Natural killer cell (primary cell): ENCODE data around the gene P3H2. TPM values are rescaled to one million over a fixed set of nuclear protein-coding genes. Genes with fewer than 3 reads are reported as not detected.

Experiments
- ATAC-seq, 3 donors: fragments of 150-1000 bp in 2 of 3; fragments of 200-7000 bp in 1 of 3; cut with Tn5 transposase; 1 replicate in 1 of 3; 2 replicates in 2 of 3; pipeline ENCODE4 v1.10.0; 2021; ENCODE audit warnings: mild to moderate bottlenecking in 2 of 3, moderate library complexity in 2 of 3
- DNase-seq, 2 donors: peaks; one replicate each; pipeline versions ENCODE4 v3.0.0 to v3.0.0-alpha.2; 2013 to 2021; ENCODE audit warnings: mixed read lengths in 1 of 2
- H3K27ac ChIP-seq: one replicate; pipeline ENCODE4 v1.5.1; 2013; ENCODE audit warnings: mild to moderate bottlenecking, low read length
- H3K27me3 ChIP-seq: one replicate; pipeline ENCODE4 v1.6.1; 2013; ENCODE audit warnings: low read length; ENCODE audit not compliant: control insufficient read depth, insufficient read depth
- H3K36me3 ChIP-seq: one replicate; pipeline ENCODE4 v1.6.1; 2013; ENCODE audit warnings: low read length; ENCODE audit not compliant: control insufficient read depth, insufficient read depth
- H3K4me1 ChIP-seq: one replicate; pipeline ENCODE4 v1.6.1; 2013; ENCODE audit warnings: low read length; ENCODE audit not compliant: control insufficient read depth, insufficient read depth
- H3K4me3 ChIP-seq: one replicate; pipeline ENCODE4 v1.5.1; 2013; ENCODE audit warnings: low read length
- H3K9me3 ChIP-seq: one replicate; pipeline ENCODE4 v1.6.1; 2013; ENCODE audit warnings: low read length; ENCODE audit not compliant: control insufficient read depth, insufficient read depth
- H3K27ac Mint-ChIP-seq, 2 donors: one replicate each; pipeline ENCODE4 v1.8.0; 2022; ENCODE audit warnings: mild to moderate bottlenecking in 2 of 2, mixed read lengths in 2 of 2, moderate library complexity in 1 of 2
- H3K27me3 Mint-ChIP-seq, 2 donors: one replicate each; pipeline ENCODE4 v1.8.0; 2022; ENCODE audit warnings: low read depth in 2 of 2, mixed read lengths in 2 of 2
- H3K36me3 Mint-ChIP-seq: one replicate; pipeline ENCODE4 v1.8.0; 2022; ENCODE audit warnings: mixed read lengths
- H3K4me1 Mint-ChIP-seq, 2 donors: one replicate each; pipeline ENCODE4 v1.8.0; 2022; ENCODE audit warnings: mixed read lengths in 2 of 2
- H3K4me3 Mint-ChIP-seq: one replicate; pipeline ENCODE4 v1.8.0; 2022; ENCODE audit warnings: mild to moderate bottlenecking, moderate library complexity, mixed read lengths
- H3K9me3 Mint-ChIP-seq, 2 donors: one replicate each; pipeline ENCODE4 v1.8.0; 2022; ENCODE audit warnings: mixed read lengths in 2 of 2
- WGBS: methylation state at CpG from one replicate; pipeline ENCODE4 v1.1.7; 2013; ENCODE audit warnings: missing lambda C conversion rate; ENCODE audit not compliant: insufficient coverage; 5-methylcytosine and 5-hydroxymethylcytosine counted together
- intact Hi-C: fragments of 100-400 bp; cut with micrococcal nuclease; formaldehyde crosslinking; loops from one replicate; pipeline ENCODE4 v1.14.2; 2022
- total RNA-seq, 4 donors: library from RNA; stranded (reverse); fragments of 120-200 nt in 1 of 4; gene quantifications; one replicate each; pipeline versions ENCODE4 v1.2.3 to v1.2.4, GENCODE V29; 2013 to 2022
- TF ChIP-seq, protein P1 (sequence below): fragments of 200-600 bp; IDR thresholded peaks from one replicate; pipeline ENCODE4 v1.8.0; 2022; ENCODE audit warnings: antibody characterized with exemption

The P3H2 gene
- total RNA-seq, 3 donors from 2014 or later (not counting 1 experiment from before 2014, with no cell fraction given) = 0.43 to 1.0 (median 0.64) TPM

DNA sequence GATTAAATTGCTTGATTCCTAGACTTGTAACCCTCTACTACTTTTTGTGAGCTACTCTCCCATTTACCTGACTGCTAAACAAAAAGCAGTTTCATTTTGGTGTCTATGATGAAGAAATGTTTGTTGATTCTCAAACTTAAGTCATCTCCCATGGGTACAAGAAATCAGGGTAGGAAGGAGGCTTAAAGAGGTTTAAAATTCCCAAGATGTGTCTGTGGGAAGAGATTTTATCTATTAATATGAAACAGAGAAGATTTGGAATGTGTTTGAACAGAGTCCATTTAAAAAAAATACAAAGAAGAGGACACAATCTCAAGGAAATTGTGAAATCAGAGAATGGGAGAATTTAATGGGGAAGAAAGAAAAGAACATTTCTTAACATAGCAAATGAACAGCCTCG, 14.8 kb downstream of the P3H2 start:
- WGBS = 71% methylated on average over 1 of the region's 1 CpG
- no peaks in the 10 kb centered on the region for H3K4me1 Mint-ChIP-seq

DNA sequence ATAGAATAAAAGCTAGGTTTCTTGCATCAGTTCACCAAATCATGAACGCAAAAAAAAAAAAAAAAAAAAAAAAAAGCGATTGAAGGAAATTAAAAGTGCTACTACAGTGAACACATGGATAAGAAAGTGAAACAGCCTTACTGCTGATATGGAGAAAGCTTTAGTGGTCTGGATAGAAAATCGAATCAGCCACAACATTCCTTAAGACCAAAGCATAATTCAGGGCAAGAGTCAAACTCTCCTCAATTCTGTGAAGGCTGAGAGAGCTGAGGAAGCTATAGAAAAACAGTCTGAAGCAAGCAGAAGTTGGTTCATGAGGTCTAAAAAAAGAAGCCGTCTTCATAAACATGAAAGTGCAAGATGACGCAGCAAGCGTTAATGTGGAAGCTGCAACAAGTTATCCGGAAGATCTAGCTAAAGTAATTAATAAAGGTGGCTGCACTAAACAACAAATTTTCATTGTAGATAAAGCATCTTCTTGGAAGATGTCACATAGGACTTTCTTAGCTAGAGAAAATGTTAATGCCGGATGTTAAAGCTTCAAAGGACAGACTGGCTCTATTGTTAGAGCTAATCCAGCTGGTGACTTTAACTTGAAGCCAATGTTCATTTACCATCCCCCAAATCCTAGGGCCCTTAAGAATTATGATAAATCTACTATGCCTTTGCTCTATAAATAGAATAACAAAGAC, 19.2 kb downstream of the P3H2 start:
- Histone ChIP-seq H3K4me3 (no peak overlapping the region), H3K4me1 (no peaks in the 10 kb centered on the region), H3K9me3 (no peaks in the 10 kb centered on the region), H3K27me3 (no peaks in the 10 kb centered on the region), H3K36me3 (no peaks in the 10 kb centered on the region), H3K27ac (no peak overlapping the region)
- 20% methylated on average over 6 of the region's 8 CpGs for WGBS
- no peaks in the 10 kb centered on the region for H3K4me1 Mint-ChIP-seq
- no peak for ATAC-seq
- TF ChIP-seq, protein P1, sequence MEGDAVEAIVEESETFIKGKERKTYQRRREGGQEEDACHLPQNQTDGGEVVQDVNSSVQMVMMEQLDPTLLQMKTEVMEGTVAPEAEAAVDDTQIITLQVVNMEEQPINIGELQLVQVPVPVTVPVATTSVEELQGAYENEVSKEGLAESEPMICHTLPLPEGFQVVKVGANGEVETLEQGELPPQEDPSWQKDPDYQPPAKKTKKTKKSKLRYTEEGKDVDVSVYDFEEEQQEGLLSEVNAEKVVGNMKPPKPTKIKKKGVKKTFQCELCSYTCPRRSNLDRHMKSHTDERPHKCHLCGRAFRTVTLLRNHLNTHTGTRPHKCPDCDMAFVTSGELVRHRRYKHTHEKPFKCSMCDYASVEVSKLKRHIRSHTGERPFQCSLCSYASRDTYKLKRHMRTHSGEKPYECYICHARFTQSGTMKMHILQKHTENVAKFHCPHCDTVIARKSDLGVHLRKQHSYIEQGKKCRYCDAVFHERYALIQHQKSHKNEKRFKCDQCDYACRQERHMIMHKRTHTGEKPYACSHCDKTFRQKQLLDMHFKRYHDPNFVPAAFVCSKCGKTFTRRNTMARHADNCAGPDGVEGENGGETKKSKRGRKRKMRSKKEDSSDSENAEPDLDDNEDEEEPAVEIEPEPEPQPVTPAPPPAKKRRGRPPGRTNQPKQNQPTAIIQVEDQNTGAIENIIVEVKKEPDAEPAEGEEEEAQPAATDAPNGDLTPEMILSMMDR = no peak
- intact Hi-C loops = no loop called here
- no peaks in the 10 kb centered on the region for H3K36me3 Mint-ChIP-seq
- no peak overlapping the region for H3K27ac Mint-ChIP-seq
- no peak overlapping the region for H3K4me3 Mint-ChIP-seq
- H3K27me3 Mint-ChIP-seq = peaks cover 0 to 4% of the 10 kb centered on the region in 2 donors
- peaks cover 0 to 4% of the 10 kb centered on the region in 2 donors for H3K9me3 Mint-ChIP-seq
- no peak for DNase-seq

More for the DNA sequence above, 14.8 kb downstream of the P3H2 start:
- no peak for ATAC-seq
- H3K9me3 ChIP-seq = no peaks in the 10 kb centered on the region
- Mint-ChIP-seq H3K27me3 (peaks cover 0 to 4% of the 10 kb centered on the region in 2 donors), H3K36me3 (no peaks in the 10 kb centered on the region), H3K9me3 (peaks cover 0 to 4% of the 10 kb centered on the region in 2 donors), H3K27ac (no peak overlapping the region), H3K4me3 (no peak overlapping the region)
- H3K27ac ChIP-seq = no peak overlapping the region
- H3K4me3 ChIP-seq = no peak overlapping the region
- intact Hi-C loops = no loop called here
- no peaks in the 10 kb centered on the region for H3K4me1 ChIP-seq
- H3K36me3 ChIP-seq = no peaks in the 10 kb centered on the region
- TF ChIP-seq, protein P1 = no peak
- no peak for DNase-seq
- no peaks in the 10 kb centered on the region for H3K27me3 ChIP-seq

DNA sequence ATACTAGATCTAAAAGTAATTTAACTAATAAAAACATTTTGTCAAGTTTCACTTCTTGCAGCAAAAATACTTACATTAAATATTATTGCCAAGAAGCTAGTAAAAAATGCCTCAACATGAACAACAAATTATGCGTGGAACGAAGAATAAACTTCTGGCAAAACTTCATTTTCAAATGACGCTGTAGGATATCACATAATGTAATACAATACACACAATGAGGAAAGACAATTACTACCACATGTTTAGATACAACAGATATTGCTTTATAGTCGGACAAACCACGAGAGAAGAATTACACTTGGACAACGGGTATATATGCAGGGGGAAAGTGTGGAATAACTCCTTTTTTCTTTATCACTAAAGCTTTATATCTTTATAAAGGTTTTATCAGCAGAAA, 21.6 kb downstream of the P3H2 start:
- no peak overlapping the region for H3K4me3 ChIP-seq
- no peak for DNase-seq
- no peak overlapping the region for H3K27ac ChIP-seq
- intact Hi-C loops = no loop called here
- peaks cover 0 to 4% of the 10 kb centered on the region in 2 donors for H3K27me3 Mint-ChIP-seq
- WGBS = 100% methylated on average over 3 of the region's 6 CpGs
- peaks cover 2 to 4% of the 10 kb centered on the region in 2 donors for H3K9me3 Mint-ChIP-seq
- no peaks in the 10 kb centered on the region for H3K27me3 ChIP-seq
- no peak overlapping the region for H3K27ac Mint-ChIP-seq
- no peaks in the 10 kb centered on the region for H3K36me3 ChIP-seq
- no peaks in the 10 kb centered on the region for H3K9me3 ChIP-seq
- no peak overlapping the region for H3K4me3 Mint-ChIP-seq
- no peaks in the 10 kb centered on the region for H3K4me1 Mint-ChIP-seq
- TF ChIP-seq, protein P1 = no peak
- no peaks in the 10 kb centered on the region for H3K4me1 ChIP-seq
- H3K36me3 Mint-ChIP-seq = no peaks in the 10 kb centered on the region
- ATAC-seq = no peak

DNA sequence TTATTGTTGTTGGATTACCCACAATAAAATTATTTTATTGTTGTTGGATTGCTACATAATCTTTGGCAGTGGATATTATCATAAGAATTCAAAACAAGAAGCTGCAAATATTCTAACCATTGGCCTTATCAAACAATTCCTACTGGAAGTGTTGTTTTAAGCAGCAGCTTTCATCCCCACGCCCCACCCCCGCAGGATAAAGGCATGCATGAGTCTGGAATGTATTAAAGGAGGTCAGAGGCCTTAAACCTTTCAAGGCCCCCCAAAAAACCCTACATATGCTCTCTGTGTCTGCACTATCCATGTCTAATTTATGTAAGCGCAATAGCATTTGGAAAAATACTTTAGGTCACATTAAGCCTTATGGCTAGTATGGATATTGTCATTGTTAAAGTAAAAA, 23.1 kb downstream of the P3H2 start:
- H3K9me3 ChIP-seq = no peaks in the 10 kb centered on the region
- H3K4me3 ChIP-seq = no peak overlapping the region
- H3K36me3 ChIP-seq = no peaks in the 10 kb centered on the region
- WGBS = no CpG with 5 or more reads among the region's 3 CpGs
- H3K27me3 Mint-ChIP-seq = peaks cover 0 to 4% of the 10 kb centered on the region in 2 donors
- DNase-seq = no peak
- no peaks in the 10 kb centered on the region for H3K4me1 Mint-ChIP-seq
- ATAC-seq = no peak
- no peak overlapping the region for H3K27ac Mint-ChIP-seq
- TF ChIP-seq, protein P1 = no peak
- intact Hi-C loops = no loop called here
- no peak overlapping the region for H3K4me3 Mint-ChIP-seq
- no peak overlapping the region for H3K27ac ChIP-seq
- no peaks in the 10 kb centered on the region for H3K36me3 Mint-ChIP-seq
- H3K9me3 Mint-ChIP-seq = peaks cover 4 to 7% of the 10 kb centered on the region in 2 donors
- no peaks in the 10 kb centered on the region for H3K4me1 ChIP-seq
- no peaks in the 10 kb centered on the region for H3K27me3 ChIP-seq
